Measurements from ENCODE around the gene LDLRAD3. TPM values are rescaled to one million over a fixed set of nuclear protein-coding genes. Genes with fewer than 3 reads are reported as not detected.

The LDLRAD3 gene
- polyA plus RNA-seq, 1 donor (not counting 4 experiments of a cell fraction or from before 2014, with no cell fraction given): 13.1 TPM

GRCh38 chr11:36123336-36124101 is 179.7 kb downstream of the LDLRAD3 start:
- Histone ChIP-seq H3K36me3 (ENCODE audit: control insufficient read depth in 2 of 2, extremely low read depth in 1 of 2, insufficient read depth in 2 of 2, low read length in 2 of 2) (no peaks in the 10 kb centered on the region), H3K27ac (ENCODE audit: control insufficient read depth, insufficient read depth, low read length) (no peak overlapping the region), H3K9ac (ENCODE audit: control insufficient read depth, extremely low read depth, insufficient read depth, low read length) (no peak overlapping the region), H4K20me1 (ENCODE audit: control insufficient read depth, extremely low read depth, insufficient read depth, low read length) (no peaks in the 10 kb centered on the region), H3K9me1 (ENCODE audit: control insufficient read depth, extremely low read depth, insufficient read depth, low read length) (no peaks in the 10 kb centered on the region), H3K27me3 (ENCODE audit: control insufficient read depth, extremely low read depth, insufficient read depth, low read length) (no peaks in the 10 kb centered on the region), H3K4me2 (ENCODE audit: control insufficient read depth, extremely low read depth, insufficient read depth, low read depth, low read length) (no peak overlapping the region), H3K4me3 (ENCODE audit: control insufficient read depth in 2 of 3, extremely low read depth in 1 of 3, insufficient read depth in 2 of 3, low read depth in 1 of 3, low read length in 3 of 3) (no peak overlapping the region), H3K9me3 (ENCODE audit: control insufficient read depth, low read depth, low read length) (no peaks in the 10 kb centered on the region), H2AFZ (ENCODE audit: control insufficient read depth, low read length) (no peak overlapping the region), H3K4me1 (ENCODE audit: control insufficient read depth, extremely low read depth, insufficient read depth, low read length) (peaks cover 5% of the 10 kb centered on the region), H3K79me2 (ENCODE audit: control insufficient read depth, insufficient read depth, low read length) (no peaks in the 10 kb centered on the region)
- FAIRE-seq: no peak
- DNase-seq (ENCODE audit: low read depth, low spot score): no peak
- TF ChIP-seq EZH2 (IDR thresholded peaks at IDR 0.05; ENCODE audit: low read length) (no peak), CTCF (optimal IDR thresholded peaks at IDR 0.05 in 1 of 3, IDR thresholded peaks at IDR 0.05 in 1 of 3, conservative IDR thresholded peaks at IDR 0.05 in 1 of 3; ENCODE audit: extremely low read depth in 1 of 3, insufficient read depth in 2 of 3, low read length in 3 of 3) (no peak)
- dilution Hi-C loops (cut with MboI; ENCODE audit: extremely low pct_ligation_motif_present, low sequenced_read_pairs): no loop called here

DNA sequence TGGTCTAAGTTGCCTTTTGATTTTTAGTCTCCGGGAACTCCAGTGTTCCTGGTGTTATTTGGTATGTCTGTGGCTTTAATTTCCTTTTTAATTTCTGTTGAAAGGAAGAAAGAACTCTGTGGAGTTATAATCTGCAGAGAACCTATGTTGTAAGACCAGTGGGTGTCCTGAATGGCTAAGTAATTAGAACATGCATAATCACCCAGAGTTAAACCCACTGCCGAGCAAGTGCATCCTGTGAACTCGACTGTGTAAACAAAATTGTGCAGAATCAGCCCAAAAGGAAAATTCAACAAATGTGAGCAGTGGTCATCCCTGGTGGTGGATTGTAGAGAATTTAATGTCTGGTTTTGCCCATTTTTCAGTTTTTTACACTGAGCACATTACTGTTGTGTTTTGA is 182.8 kb downstream of the LDLRAD3 start:
- DNase-seq (ENCODE audit: low read depth, low spot score) (no peak), FAIRE-seq (no peak)
- Histone ChIP-seq H3K9me1 (ENCODE audit: control insufficient read depth, extremely low read depth, insufficient read depth, low read length) (no peaks in the 10 kb centered on the region), H3K9me3 (ENCODE audit: control insufficient read depth, low read depth, low read length) (no peaks in the 10 kb centered on the region), H2AFZ (ENCODE audit: control insufficient read depth, low read length) (no peak overlapping the region), H3K27ac (ENCODE audit: control insufficient read depth, insufficient read depth, low read length) (no peak overlapping the region), H3K4me1 (ENCODE audit: control insufficient read depth, extremely low read depth, insufficient read depth, low read length) (peaks cover 18% of the 10 kb centered on the region), H3K79me2 (ENCODE audit: control insufficient read depth, insufficient read depth, low read length) (no peaks in the 10 kb centered on the region), H3K27me3 (ENCODE audit: control insufficient read depth, extremely low read depth, insufficient read depth, low read length) (no peaks in the 10 kb centered on the region), H3K4me3 (ENCODE audit: control insufficient read depth in 2 of 3, extremely low read depth in 1 of 3, insufficient read depth in 2 of 3, low read depth in 1 of 3, low read length in 3 of 3) (no peak overlapping the region), H3K36me3 (ENCODE audit: control insufficient read depth in 2 of 2, extremely low read depth in 1 of 2, insufficient read depth in 2 of 2, low read length in 2 of 2) (no peaks in the 10 kb centered on the region), H4K20me1 (ENCODE audit: control insufficient read depth, extremely low read depth, insufficient read depth, low read length) (no peaks in the 10 kb centered on the region), H3K4me2 (ENCODE audit: control insufficient read depth, extremely low read depth, insufficient read depth, low read depth, low read length) (no peak overlapping the region), H3K9ac (ENCODE audit: control insufficient read depth, extremely low read depth, insufficient read depth, low read length) (no peak overlapping the region)
- dilution Hi-C loops (cut with MboI; ENCODE audit: extremely low pct_ligation_motif_present, low sequenced_read_pairs): no loop called here
- no peak for TF ChIP-seq CTCF (optimal IDR thresholded peaks at IDR 0.05 in 1 of 3, IDR thresholded peaks at IDR 0.05 in 1 of 3, conservative IDR thresholded peaks at IDR 0.05 in 1 of 3; ENCODE audit: extremely low read depth in 1 of 3, insufficient read depth in 2 of 3, low read length in 3 of 3)

Measured in keratinocyte (primary cell).